HG03342 (cell line): ENCODE measurements around the gene SAA4.
"Not testable (repeated sequence)": the region's sequence is repeated elsewhere in the genome, so short reads cannot be mapped to it uniquely, and the experiment has no call there.

Experiments
- ATAC-seq: cut with Tn5 transposase; IDR thresholded peaks from one replicate; pipeline ENCODE4 v1.9.1; 2021; ENCODE audit warnings: mild to moderate bottlenecking, moderate library complexity; ENCODE audit not compliant: unreplicated experiment

Gene SAA4

GRCh38 chr11:18191376-18191775 is 45.2 kb downstream of the SAA4 start:
- no peak for ATAC-seq

- not testable (repeated sequence) for ATAC-seq
These were observed 46.9 kb downstream of the SAA4 start for GRCh38 chr11:18189476-18190245.

GRCh38 chr11:18188796-18189195 is 47.8 kb downstream of the SAA4 start:
- ATAC-seq, result no peak
